OCI-LY3 (cell line): ENCODE measurements around the gene CSTF3.
"Not testable (repeated sequence)": the region's sequence is repeated elsewhere in the genome, so short reads cannot be mapped to it uniquely, and the experiment has no call there.

Experiments used
- CTCF ChIP-seq: fragments of 200-600, 300-600 bp; sonication (generic); IDR thresholded peaks from 2 replicates; pipeline ENCODE4 v1.5.1; 2014; ENCODE audit warnings: antibody characterized with exemption, low read length, low read depth
- EZH2phosphoT487 ChIP-seq: fragments of 200-600 bp; shearing (Covaris generic); IDR thresholded peaks from 2 replicates; pipeline ENCODE4 v1.6.1; 2018; ENCODE audit warnings: antibody characterized with exemption, mixed run types, low read depth

DNA sequence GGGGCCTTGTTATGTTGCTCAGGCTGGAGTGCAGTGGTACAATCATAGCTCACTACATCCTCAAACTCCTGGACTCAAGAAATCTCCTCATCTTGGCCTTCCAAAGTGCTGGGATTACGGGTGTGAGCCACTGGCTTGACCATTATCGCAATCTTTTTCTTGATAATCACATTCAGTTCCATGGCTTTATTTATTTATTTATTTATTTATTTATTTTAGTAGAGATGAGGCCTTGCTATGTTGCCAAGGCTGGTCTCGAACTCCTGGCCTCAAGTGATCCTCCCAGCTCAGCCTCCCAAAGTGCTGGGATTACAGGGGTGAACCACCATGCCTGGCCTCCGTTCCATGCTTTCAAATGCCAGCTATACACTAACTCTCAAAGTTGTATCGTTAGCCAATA is 15.5 kb upstream of the CSTF3 start:
- not testable (repeated sequence) for TF ChIP-seq CTCF, EZH2phosphoT487
